B cell (primary cell): ENCODE measurements around the gene MCRIP2. TPM values are rescaled to one million over a fixed set of nuclear protein-coding genes. Genes with fewer than 3 reads are reported as not detected.

Experiments
- ATAC-seq: fragments of 200-7000 bp; cut with Tn5 transposase; one replicate; pipeline ENCODE4 v1.10.0; 2021; ENCODE audit warnings: low read depth, mild to moderate bottlenecking, moderate number of reproducible peaks, moderate library complexity
- CTCF ChIA-PET: fragments of 350-600 bp; sonication (Branson Sonifier 250); formaldehyde crosslinking; loops from one replicate; lab custom pipeline; 2021; ENCODE audit warnings: antibody characterized with exemption, inconsistent platforms; lab: Charles Lee
- POLR2A ChIA-PET: fragments of 350-600 bp; sonication (Branson Sonifier 250); formaldehyde crosslinking; loops from one replicate; lab custom pipeline; 2021; ENCODE audit warnings: antibody characterized with exemption; lab: Charles Lee
- DNase-seq: peaks from one replicate; pipeline ENCODE4 v3.0.0; 2013
- H2AFZ ChIP-seq: 2 replicates; pipeline ENCODE4 v1.6.1; 2012; ENCODE audit warnings: mild to moderate bottlenecking, low read depth, low read length; ENCODE audit not compliant: insufficient read depth, poor library complexity, severe bottlenecking
- H3K27ac ChIP-seq, 2 donors: 1 replicate in 1 of 2; 2 replicates in 1 of 2; pipeline ENCODE4 v1.5.1; 2012 to 2013; ENCODE audit warnings: low read length in 2 of 2, mild to moderate bottlenecking in 2 of 2, moderate library complexity in 1 of 2
- H3K27me3 ChIP-seq, 4 experiments: fragments of 200-600 bp in 1 of 4; sonication (generic) in 1 of 4; replicated peaks in 1 of 4; 1 replicate in 2 of 4; 2 replicates in 2 of 4; pipeline versions ENCODE4 v1.6.1 to v1.7.0; 2013 to 2016; ENCODE audit warnings: low read length in 3 of 4, mild to moderate bottlenecking in 2 of 4, mixed read lengths in 1 of 4, moderate library complexity in 1 of 4; ENCODE audit not compliant: insufficient read depth in 4 of 4, control insufficient read depth in 3 of 4; ENCODE audit errors: control extremely low read depth in 1 of 4
- H3K36me3 ChIP-seq, 2 experiments: replicated peaks in 1 of 2; 1 replicate in 1 of 2; 2 replicates in 1 of 2; pipeline versions ENCODE4 v1.6.1 to v1.7.1; 2013; ENCODE audit warnings: low read length in 1 of 2; ENCODE audit not compliant: insufficient read depth in 2 of 2, control insufficient read depth in 1 of 2; ENCODE audit errors: control extremely low read depth in 1 of 2, extremely low read depth in 1 of 2
- H3K4me1 ChIP-seq, 2 donors: fragments of 200-600 bp in 1 of 2; sonication (generic) in 1 of 2; 1 replicate in 1 of 2; 2 replicates in 1 of 2; pipeline versions ENCODE4 v1.5.1 to v1.6.1; 2013 to 2017; ENCODE audit warnings: low read length in 2 of 2; ENCODE audit not compliant: control insufficient read depth in 2 of 2, insufficient read depth in 2 of 2
- H3K4me2 ChIP-seq: replicated peaks from 2 replicates; pipeline ENCODE3; 2012; ENCODE audit warnings: mild to moderate bottlenecking, low read depth, low read length; ENCODE audit not compliant: poor library complexity, severe bottlenecking
- H3K4me3 ChIP-seq, 5 experiments: fragments of 200-600 bp in 1 of 5; sonication (generic) in 1 of 5; 1 replicate in 3 of 5; 2 replicates in 2 of 5; pipeline versions ENCODE4 v1.5.1 to v1.7.0; 2011 to 2016; ENCODE audit warnings: low read length in 4 of 5, mild to moderate bottlenecking in 4 of 5, low read depth in 2 of 5, control low read depth in 1 of 5, moderate library complexity in 1 of 5; ENCODE audit not compliant: insufficient read depth in 1 of 5; ENCODE audit errors: control extremely low read depth in 1 of 5, extremely low read depth in 1 of 5
- H3K79me2 ChIP-seq: fragments of 200-600 bp; sonication (generic); one replicate; pipeline ENCODE4 v1.6.0; 2016; ENCODE audit warnings: low read length; ENCODE audit not compliant: control insufficient read depth, insufficient read depth
- H3K9ac ChIP-seq: fragments of 200-600 bp; sonication (generic); 2 replicates; pipeline ENCODE4 v1.6.1; 2017; ENCODE audit warnings: mild to moderate bottlenecking, low read length, moderate library complexity
- H3K9me3 ChIP-seq, 3 donors: one replicate each; pipeline versions ENCODE4 v1.6.1 to v1.7.1; 2013; ENCODE audit warnings: low read length in 2 of 3; ENCODE audit not compliant: control insufficient read depth in 2 of 3, insufficient read depth in 1 of 3; ENCODE audit errors: control extremely low read depth in 1 of 3
- H4K20me1 ChIP-seq: 2 replicates; pipeline ENCODE4 v1.6.0; 2012; ENCODE audit warnings: mild to moderate bottlenecking, low read length; ENCODE audit not compliant: insufficient read depth, control insufficient read depth, poor library complexity, severe bottlenecking
- H3K27ac Mint-ChIP-seq: one replicate; pipeline ENCODE4 v1.8.0; 2021; ENCODE audit warnings: mixed read lengths
- H3K27me3 Mint-ChIP-seq: one replicate; pipeline ENCODE4 v1.8.0; 2021; ENCODE audit warnings: mixed read lengths
- H3K4me1 Mint-ChIP-seq: one replicate; pipeline ENCODE4 v1.8.0; 2021; ENCODE audit warnings: mixed read lengths
- H3K4me3 Mint-ChIP-seq: one replicate; pipeline ENCODE4 v1.8.0; 2021; ENCODE audit warnings: mixed read lengths
- H3K9me3 Mint-ChIP-seq: one replicate; pipeline ENCODE4 v1.8.0; 2022; ENCODE audit warnings: mixed read lengths; ENCODE audit not compliant: insufficient read depth
- CTCF ChIP-seq: fragments of 200-600 bp; IDR thresholded peaks from one replicate; pipeline ENCODE4 v1.8.0; 2022; ENCODE audit warnings: antibody characterized with exemption, mild to moderate bottlenecking
- EZH2 ChIP-seq: IDR thresholded peaks from 2 replicates; pipeline ENCODE4 v1.6.1; 2012; ENCODE audit warnings: borderline replicate concordance, low read depth, mild to moderate bottlenecking, moderate library complexity, low read length; ENCODE audit not compliant: insufficient read depth, poor library complexity, severe bottlenecking
- WGBS: methylation state at CpG from one replicate; pipeline ENCODE4 v1.1.5; 2013; ENCODE audit warnings: missing lambda C conversion rate; ENCODE audit not compliant: insufficient coverage; 5-methylcytosine and 5-hydroxymethylcytosine counted together
- intact Hi-C: fragments of 100-400 bp; cut with micrococcal nuclease; formaldehyde crosslinking; loops from one replicate; pipeline ENCODE4 v1.10.0; 2022
- polyA plus RNA-seq: library from polyadenylated mRNA; depleted of rRNA; stranded (reverse); fragments of >200 nt; gene quantifications from 2 replicates; pipeline ENCODE4 v1.2.3, GENCODE V29; 2012
- total RNA-seq, 2 donors: library from RNA; stranded (reverse); fragments of 120-200 nt in 1 of 2; gene quantifications; 1 replicate in 1 of 2; 2 replicates in 1 of 2; pipeline versions ENCODE4 v1.2.3 to v1.2.4, GENCODE V29; 2013 to 2022

MCRIP2 gene
- total and polyA plus RNA-seq, 2 donors (not counting 1 experiment from before 2014, with no cell fraction given): 29.2 to 46.0 TPM

- Histone ChIP-seq H3K4me3 (peak overlapping the region in 4 of 5 experiments; percentile 40 to 58 (median 52)), H3K9ac (peak overlapping the region; percentile 58), H3K9me3 (peaks cover 0 to 34% (median 0%) of the 10 kb centered on the region in 3 donors), H3K4me2 (peak overlapping the region; percentile 96), H4K20me1 (no peaks in the 10 kb centered on the region), H3K79me2 (peaks cover under 1% of the 10 kb centered on the region), H2AFZ (peak overlapping the region; percentile 33), H3K4me1 (peaks cover 27 to 38% of the 10 kb centered on the region in 2 donors), H3K27me3 (peaks cover 0 to 53% (median 20%) of the 10 kb centered on the region in 4 experiments), H3K36me3 (no peaks in the 10 kb centered on the region), H3K27ac (no peak overlapping the region)
- H3K4me1 Mint-ChIP-seq: peaks cover 20% of the 10 kb centered on the region
- no peaks in the 10 kb centered on the region for H3K9me3 Mint-ChIP-seq
- no peak for TF ChIP-seq CTCF
- no peak for TF ChIP-seq EZH2
- DNase-seq: peak; percentile 44
- intact Hi-C loops: no loop called here
- WGBS: 0% methylated on average over 23 of the region's 37 CpGs
- peak overlapping the region; percentile 41 for H3K4me3 Mint-ChIP-seq
- POLR2A ChIA-PET: interaction anchor here (1.0 kb wide), 1 partner anchor 59 kb away, joined by 3 read pairs; the partner anchor contains the start of gene METTL26
- H3K27me3 Mint-ChIP-seq: peaks cover 17% of the 10 kb centered on the region
- CTCF ChIA-PET: no interaction called here
- no peak for ATAC-seq
- no peak overlapping the region for H3K27ac Mint-ChIP-seq
Measured at GRCh38 chr16:694863-695354, 53.3 kb downstream of the MCRIP2 start.

- peak; percentile 76 for ATAC-seq
- peak overlapping the region; percentile 65 for H3K27ac Mint-ChIP-seq
- TF ChIP-seq CTCF (no peak), EZH2 (no peak)
- Histone ChIP-seq H3K4me2 (peak overlapping the region; percentile 96), H4K20me1 (no peaks in the 10 kb centered on the region), H3K27ac (no peak overlapping the region), H3K79me2 (no peaks in the 10 kb centered on the region), H3K36me3 (no peaks in the 10 kb centered on the region), H3K27me3 (peaks cover 0 to 59% (median 25%) of the 10 kb centered on the region in 4 experiments), H3K9ac (peak overlapping the region; percentile 73), H3K9me3 (peaks cover 0 to 38% (median 0%) of the 10 kb centered on the region in 3 donors), H3K4me3 (peak overlapping the region; percentile 12 to 67 (median 55)), H2AFZ (peak overlapping the region; percentile 71), H3K4me1 (peaks cover 30 to 38% of the 10 kb centered on the region in 2 donors)
- DNase-seq: peak; percentile 70
- ChIA-PET POLR2A (interaction anchor here (1.0 kb wide), 1 partner anchor 59 kb away, joined by 3 read pairs; the partner anchor contains the start of gene METTL26), CTCF (no interaction called here)
- peaks cover 16% of the 10 kb centered on the region for H3K4me1 Mint-ChIP-seq
- H3K4me3 Mint-ChIP-seq: peak overlapping the region; percentile 87
- no peaks in the 10 kb centered on the region for H3K9me3 Mint-ChIP-seq
- 4% methylated on average over 71 of the region's 71 CpGs for WGBS
- H3K27me3 Mint-ChIP-seq: peaks cover 17% of the 10 kb centered on the region
- intact Hi-C loops: no loop called here
Measured at GRCh38 chr16:695355-696089, 53.9 kb downstream of the MCRIP2 start.
